Neural cell (in vitro differentiated cells): ENCODE results near the gene TAP1. TPM values are rescaled to one million over a fixed set of nuclear protein-coding genes. Genes with fewer than 3 reads are reported as not detected.

ENCODE experiments used
- H2AFZ ChIP-seq: fragments of 200-600, 300-800 bp; sonication (generic), shearing (Covaris generic); 2 replicates; pipeline ENCODE4 v1.6.0; 2014; ENCODE audit warnings: low read depth, mild to moderate bottlenecking, antibody characterized with exemption, low read length, moderate library complexity
- H3F3A ChIP-seq: fragments of 200-600 bp; shearing (Covaris generic); 2 replicates; pipeline ENCODE4 v1.6.1; 2016; ENCODE audit warnings: mild to moderate bottlenecking, moderate library complexity, mixed read lengths, antibody characterized with exemption, low read length; ENCODE audit not compliant: insufficient read depth, poor library complexity, severe bottlenecking
- H3K27ac ChIP-seq: fragments of 200-600, 300-800 bp; sonication (generic), shearing (Covaris generic); 2 replicates; pipeline ENCODE4 v1.5.1; 2014; ENCODE audit warnings: mild to moderate bottlenecking, low read length, moderate library complexity
- H3K27me3 ChIP-seq: fragments of 300-800, 200-600 bp; sonication (generic), shearing (Covaris generic); 2 replicates; pipeline ENCODE4 v1.6.0; 2014; ENCODE audit warnings: mild to moderate bottlenecking, low read depth, low read length, moderate library complexity; ENCODE audit not compliant: insufficient read depth
- H3K36me3 ChIP-seq: fragments of 300-800, 200-600 bp; sonication (generic), shearing (Covaris generic); 2 replicates; pipeline ENCODE4 v1.5.1; 2014; ENCODE audit warnings: mild to moderate bottlenecking, antibody characterized with exemption, low read length, moderate library complexity; ENCODE audit not compliant: insufficient read depth
- H3K4me2 ChIP-seq: fragments of 300-800, 200-600 bp; sonication (generic), shearing (Covaris generic); 2 replicates; pipeline ENCODE4 v1.6.0; 2014; ENCODE audit warnings: mild to moderate bottlenecking, low read length
- H3K4me3 ChIP-seq: fragments of 300-800, 200-600 bp; sonication (generic), shearing (Covaris generic); 2 replicates; pipeline ENCODE4 v1.5.1; 2014; ENCODE audit warnings: mild to moderate bottlenecking, low read length, moderate library complexity
- H3K79me2 ChIP-seq: fragments of 200-600 bp; shearing (Covaris generic); replicated peaks from 2 replicates; pipeline ENCODE4 v1.6.0; 2014; ENCODE audit warnings: mild to moderate bottlenecking, low read length, moderate library complexity; ENCODE audit not compliant: insufficient read depth
- H3K9ac ChIP-seq: fragments of 300-800, 200-600 bp; sonication (generic), shearing (Covaris generic); 2 replicates; pipeline ENCODE4 v1.6.1; 2016; ENCODE audit warnings: mild to moderate bottlenecking, low read length, mixed read lengths
- H3K9me2 ChIP-seq: fragments of 200-600 bp; shearing (Covaris generic); 2 replicates; pipeline ENCODE4 v1.6.1; 2016; ENCODE audit warnings: mild to moderate bottlenecking, low read length, mixed read lengths; ENCODE audit not compliant: insufficient read depth
- H3K9me3 ChIP-seq: fragments of 200-600, 300-800 bp; sonication (generic), shearing (Covaris generic); 2 replicates; pipeline ENCODE4 v1.6.1; 2016; ENCODE audit warnings: mild to moderate bottlenecking, mixed run types, low read length, moderate library complexity, mixed read lengths
- H4K20me1 ChIP-seq: fragments of 200-600 bp; shearing (Covaris generic); 2 replicates; pipeline ENCODE4 v1.6.1; 2016; ENCODE audit warnings: mild to moderate bottlenecking, mixed run types; ENCODE audit not compliant: insufficient read depth
- CTCF ChIP-seq: fragments of 450-650 bp; IDR thresholded peaks from 2 replicates; pipeline ENCODE4 v1.5.1; 2014; ENCODE audit warnings: antibody characterized with exemption, mild to moderate bottlenecking, moderate library complexity; ENCODE audit not compliant: poor library complexity, severe bottlenecking
- EP300 ChIP-seq: fragments of 450-650 bp; conservative IDR thresholded peaks from 2 replicates; pipeline ENCODE4 v1.6.1; 2014; ENCODE audit warnings: antibody characterized with exemption, mild to moderate bottlenecking, moderate library complexity; ENCODE audit not compliant: poor library complexity, severe bottlenecking
- EZH2 ChIP-seq: fragments of 200-600, 300-800 bp; shearing (Covaris generic), sonication (generic); IDR thresholded peaks from 2 replicates; pipeline ENCODE4 v1.6.1; 2014; ENCODE audit warnings: antibody characterized with exemption, low read length, borderline replicate concordance, mild to moderate bottlenecking; ENCODE audit not compliant: insufficient read depth, poor library complexity, severe bottlenecking
- MXI1 ChIP-seq: fragments of 450-650 bp; conservative IDR thresholded peaks from 2 replicates; pipeline ENCODE4 v1.6.1; 2014; ENCODE audit warnings: antibody characterized with exemption, mild to moderate bottlenecking; ENCODE audit not compliant: poor library complexity, severe bottlenecking
- POLR2AphosphoS5 ChIP-seq: IDR thresholded peaks from 2 replicates; pipeline ENCODE4 v1.6.1; 2012
- RAD21 ChIP-seq: fragments of 450-650 bp; conservative IDR thresholded peaks from 2 replicates; pipeline ENCODE4 v1.6.1; 2014; ENCODE audit warnings: antibody characterized with exemption, mild to moderate bottlenecking, moderate library complexity
- REST ChIP-seq: IDR thresholded peaks from 2 replicates; pipeline ENCODE4 v1.6.1; 2012; ENCODE audit warnings: borderline replicate concordance
- SMC3 ChIP-seq: fragments of 450-650 bp; conservative IDR thresholded peaks from 2 replicates; pipeline ENCODE4 v1.6.1; 2014; ENCODE audit warnings: antibody characterized with exemption, mild to moderate bottlenecking, moderate library complexity; ENCODE audit not compliant: poor library complexity
- TAF1 ChIP-seq: IDR thresholded peaks from 2 replicates; pipeline ENCODE4 v1.6.1; 2012; ENCODE audit warnings: low read depth
- polyA plus RNA-seq: library from polyadenylated mRNA; depleted of rRNA; stranded (reverse); fragments of >200 nt; gene quantifications from 2 replicates; pipeline ENCODE4 v1.2.3, GENCODE V29; 2014

TAP1 gene
- polyA plus RNA-seq, 1 donor from 2014 or later: not detected

DNA sequence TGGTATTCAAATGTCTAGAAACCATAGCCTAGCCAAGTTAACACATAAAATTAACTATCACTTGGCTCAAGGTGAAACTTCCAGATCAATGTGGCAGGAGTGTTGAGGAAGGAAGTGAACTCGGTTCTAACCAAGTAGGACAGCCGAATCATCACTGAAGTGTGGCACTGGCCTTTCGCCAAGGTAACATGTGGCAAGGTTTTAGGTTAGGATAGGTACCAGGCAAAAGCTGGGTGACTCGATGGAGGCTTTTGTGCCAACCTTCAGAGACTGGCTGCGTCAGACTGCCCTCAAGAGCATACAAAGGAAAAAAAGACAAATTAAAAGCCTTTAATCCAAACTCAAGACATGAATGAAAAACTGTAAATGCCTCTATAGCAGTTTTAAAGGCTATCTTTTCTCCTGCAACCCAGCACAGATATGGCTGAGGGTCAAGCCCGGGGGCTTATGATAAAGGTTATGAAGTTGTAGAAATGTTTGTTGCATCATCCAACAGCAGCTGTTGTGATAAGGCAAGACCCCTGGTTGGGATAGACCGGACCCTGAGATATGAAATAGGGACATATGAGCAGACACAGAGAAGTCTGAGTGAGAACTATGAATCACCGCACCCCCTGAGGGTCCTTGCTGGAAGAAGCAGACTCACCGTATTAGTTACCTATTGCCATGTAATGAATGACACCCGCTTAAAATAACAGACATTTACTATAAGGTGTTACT lies 12.4 kb upstream of the TAP1 start:
- Histone ChIP-seq H3K9ac (no peak overlapping the region), H3K9me2 (no peaks in the 10 kb centered on the region), H3K4me3 (no peak overlapping the region), H3K4me2 (no peak overlapping the region), H3K27me3 (no peaks in the 10 kb centered on the region), H3F3A (no peaks in the 10 kb centered on the region), H3K36me3 (no peaks in the 10 kb centered on the region), H3K9me3 (no peaks in the 10 kb centered on the region), H3K79me2 (no peaks in the 10 kb centered on the region), H4K20me1 (no peaks in the 10 kb centered on the region), H3K27ac (no peak overlapping the region), H2AFZ (no peak overlapping the region)
- no peak for TF ChIP-seq MXI1

DNA sequence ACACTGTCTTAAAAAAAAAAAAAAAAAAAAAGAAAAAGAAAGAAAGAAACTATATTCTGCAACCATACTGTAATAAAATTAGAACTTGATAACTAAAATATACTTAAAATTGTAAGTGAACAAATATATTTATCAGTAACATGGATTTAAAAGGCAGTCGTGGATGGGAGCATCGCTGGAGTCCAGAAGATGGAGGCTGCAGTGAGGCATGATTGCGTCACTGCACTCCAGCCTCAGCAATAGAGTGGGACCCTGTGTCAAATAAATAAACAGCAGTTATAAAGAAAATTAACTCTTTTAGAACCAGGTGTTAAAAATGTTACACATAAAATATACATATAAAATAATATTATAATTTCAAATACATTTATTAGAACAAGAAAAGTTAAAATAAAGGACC lies 9.2 kb upstream of the TAP1 start:
- Histone ChIP-seq H3K9ac (no peak overlapping the region), H3K36me3 (no peaks in the 10 kb centered on the region)

More for the DNA sequence above, 9.2 kb upstream of the TAP1 start:
- H3K79me2 ChIP-seq: no peaks in the 10 kb centered on the region
- TF ChIP-seq SMC3 (no peak), RAD21 (no peak), EZH2 (no peak), EP300 (no peak), MXI1 (no peak), TAF1 (no peak), CTCF (no peak), POLR2AphosphoS5 (no peak), REST (no peak)
- H3K9me3 ChIP-seq: no peaks in the 10 kb centered on the region
- no peak overlapping the region for H2AFZ ChIP-seq
- no peak overlapping the region for H3K4me2 ChIP-seq
- H4K20me1 ChIP-seq: no peaks in the 10 kb centered on the region
- H3K27ac ChIP-seq: no peak overlapping the region
- no peak overlapping the region for H3K4me3 ChIP-seq
- peaks cover under 1% of the 10 kb centered on the region for H3K27me3 ChIP-seq
- no peaks in the 10 kb centered on the region for H3K9me2 ChIP-seq
- no peaks in the 10 kb centered on the region for H3F3A ChIP-seq
